Muscle of leg (tissue), 11 donors: ENCODE results near the gene ARL15. TPM values are rescaled to one million over a fixed set of nuclear protein-coding genes. Genes with fewer than 3 reads are reported as not detected.

Source experiments
- DNase-seq: peaks from one replicate; pipeline ENCODE4 v3.0.0; 2013
- H3K27ac ChIP-seq: one replicate; pipeline ENCODE4 v1.5.1; 2013; ENCODE audit warnings: mild to moderate bottlenecking, low read length, control low read depth
- H3K27me3 ChIP-seq: one replicate; pipeline ENCODE4 v1.6.1; 2013; ENCODE audit warnings: low read length; ENCODE audit not compliant: control insufficient read depth, insufficient read depth
- H3K36me3 ChIP-seq: one replicate; pipeline ENCODE4 v1.6.1; 2013; ENCODE audit warnings: low read length; ENCODE audit not compliant: control insufficient read depth, insufficient read depth
- H3K4me1 ChIP-seq: one replicate; pipeline ENCODE4 v1.6.1; 2013; ENCODE audit warnings: low read length; ENCODE audit not compliant: control insufficient read depth, insufficient read depth
- H3K4me3 ChIP-seq: one replicate; pipeline ENCODE4 v1.5.1; 2013; ENCODE audit warnings: low read length, control low read depth
- H3K9me3 ChIP-seq: replicated peaks from 2 replicates; pipeline ENCODE4 v1.6.1; 2013; ENCODE audit warnings: low read depth, low read length; ENCODE audit not compliant: control insufficient read depth
- WGBS: methylation state at CpG from one replicate; pipeline ENCODE4 v1.1.5; 2013; ENCODE audit warnings: missing lambda C conversion rate; ENCODE audit not compliant: insufficient coverage; 5-methylcytosine and 5-hydroxymethylcytosine counted together
- polyA plus RNA-seq, 8 donors: library from polyadenylated mRNA; unstranded; fragments of 120-200 nt; gene quantifications; one replicate each; pipeline versions ENCODE4 v1.2.1 to v1.2.3, GENCODE V29; 2013; ENCODE audit warnings: inconsistent platforms in 1 of 8, low replicate concordance in 1 of 8; ENCODE audit not compliant: insufficient read length in 8 of 8, insufficient read depth in 1 of 8
- total RNA-seq: library from RNA; stranded (reverse); fragments of 120-200 nt; gene quantifications from one replicate; pipeline ENCODE4 v1.2.4, GENCODE V29; 2013

ARL15 gene
- total and polyA plus RNA-seq, 9 donors: 18.4 to 37.1 (median 23.8) TPM

DNA sequence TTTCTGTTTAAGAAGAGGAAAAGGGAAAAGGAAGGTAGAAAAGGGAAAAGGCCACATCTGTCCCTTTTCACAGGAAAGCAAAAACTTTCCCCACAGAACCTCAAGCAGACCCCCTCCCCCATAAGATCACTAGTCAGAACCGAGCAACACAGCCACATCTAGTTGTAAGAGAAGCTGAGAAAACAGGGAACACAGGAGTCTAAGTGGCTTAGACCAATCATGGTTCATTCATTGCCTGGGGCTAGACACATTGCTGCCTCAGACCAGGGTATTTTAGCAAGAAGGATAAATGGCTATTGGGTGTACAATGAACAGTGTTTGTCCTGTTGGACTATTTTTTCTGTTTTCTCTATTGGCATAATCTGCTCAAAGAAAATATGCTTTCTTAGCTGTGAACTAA is 98.0 kb downstream of the ARL15 start:
- Histone ChIP-seq H3K27ac (no peak overlapping the region), H3K4me1 (no peaks in the 10 kb centered on the region), H3K36me3 (no peaks in the 10 kb centered on the region), H3K9me3 (no peaks in the 10 kb centered on the region), H3K4me3 (no peak overlapping the region), H3K27me3 (no peaks in the 10 kb centered on the region)
- WGBS: no CpG with 5 or more reads among the region's 1 CpG
- no peak for DNase-seq

DNA sequence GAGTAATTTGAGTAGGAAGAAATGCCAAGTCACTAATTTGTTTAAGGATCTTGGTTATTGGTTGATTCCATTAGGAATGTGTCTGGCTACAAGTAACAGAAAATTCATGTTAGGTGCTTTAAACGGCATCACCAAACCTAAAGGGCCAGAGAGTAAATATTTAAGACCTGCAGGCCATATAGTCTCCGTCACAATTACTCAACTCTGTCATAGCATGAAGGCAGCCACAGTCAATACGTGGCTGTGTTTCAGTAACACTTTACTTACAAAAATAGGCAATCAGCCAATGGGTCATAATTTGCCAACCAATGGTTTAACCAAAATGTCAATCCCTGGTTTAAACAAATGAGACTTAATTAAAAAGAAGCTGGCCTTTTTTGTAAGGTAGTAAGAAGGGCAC is 98.5 kb downstream of the ARL15 start:
- no peak overlapping the region for H3K4me3 ChIP-seq
- no peaks in the 10 kb centered on the region for H3K27me3 ChIP-seq
- no peak overlapping the region for H3K27ac ChIP-seq
- H3K36me3 ChIP-seq: no peaks in the 10 kb centered on the region
- no peaks in the 10 kb centered on the region for H3K9me3 ChIP-seq
- no peaks in the 10 kb centered on the region for H3K4me1 ChIP-seq
- no peak for DNase-seq
- WGBS: no CpG with 5 or more reads among the region's 3 CpGs

DNA sequence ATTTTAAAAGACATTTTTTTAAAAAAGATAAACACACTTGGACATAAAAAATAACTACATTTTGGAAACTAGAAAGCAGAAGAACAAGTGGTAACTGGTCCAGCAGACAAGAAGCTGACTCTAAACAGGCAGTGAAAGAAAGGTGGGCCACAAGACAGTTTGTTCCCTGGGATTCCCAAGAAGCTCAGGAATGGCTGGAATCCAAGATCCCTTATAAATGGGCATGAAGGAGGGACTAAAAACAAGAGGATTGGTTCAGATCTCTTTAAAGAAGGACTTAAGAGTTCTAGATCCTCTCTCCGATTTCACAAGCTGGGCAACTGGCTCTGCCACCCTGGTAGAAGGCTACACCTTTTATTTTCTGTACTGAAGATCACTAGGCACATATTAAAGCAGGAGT is 102.8 kb downstream of the ARL15 start:
- no peaks in the 10 kb centered on the region for H3K36me3 ChIP-seq

GRCh38 chr5:54206580-54207229 is 103.7 kb downstream of the ARL15 start:
- peaks cover 4% of the 10 kb centered on the region for H3K9me3 ChIP-seq
- H3K4me1 ChIP-seq: no peaks in the 10 kb centered on the region
- H3K36me3 ChIP-seq: no peaks in the 10 kb centered on the region
- 83% methylated on average over 1 of the region's 7 CpGs for WGBS
- H3K4me3 ChIP-seq: no peak overlapping the region
- no peaks in the 10 kb centered on the region for H3K27me3 ChIP-seq
- H3K27ac ChIP-seq: no peak overlapping the region
- no peak for DNase-seq

More for the DNA sequence above, 102.8 kb downstream of the ARL15 start:
- Histone ChIP-seq H3K4me3 (no peak overlapping the region), H3K27me3 (no peaks in the 10 kb centered on the region), H3K9me3 (no peaks in the 10 kb centered on the region), H3K4me1 (no peaks in the 10 kb centered on the region), H3K27ac (no peak overlapping the region)
- no CpG with 5 or more reads among the region's 1 CpG for WGBS
- DNase-seq: no peak

DNA sequence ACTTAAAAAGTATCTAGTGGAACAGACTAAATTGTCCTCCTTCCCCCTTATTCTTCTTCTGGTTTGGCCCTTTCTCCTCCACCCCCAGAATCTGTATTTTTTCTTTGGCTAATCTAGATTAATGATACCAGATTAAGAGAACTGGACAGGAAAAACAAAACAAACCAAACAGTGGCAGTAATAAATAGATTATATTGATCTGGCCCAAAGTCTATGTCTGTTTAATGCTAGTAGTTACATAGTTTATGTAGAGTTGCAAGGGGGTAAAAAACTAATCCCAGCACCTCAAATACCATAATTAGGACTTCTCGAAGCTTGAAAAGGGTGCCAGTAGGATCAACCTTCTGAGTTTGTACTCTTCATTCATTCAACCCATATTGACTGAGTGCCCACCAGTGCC is 104.5 kb downstream of the ARL15 start:
- no peak for DNase-seq
- WGBS: no CpG with 5 or more reads among the region's 1 CpG
- H3K9me3 ChIP-seq: peaks cover 4% of the 10 kb centered on the region

GRCh38 chr5:54205453-54205852 is 104.9 kb downstream of the ARL15 start:
- DNase-seq: no peak
- H3K9me3 ChIP-seq: peaks cover 4% of the 10 kb centered on the region
- no peaks in the 10 kb centered on the region for H3K4me1 ChIP-seq
- WGBS: no CpG with 5 or more reads among the region's 4 CpGs
- no peaks in the 10 kb centered on the region for H3K27me3 ChIP-seq
- H3K36me3 ChIP-seq: no peaks in the 10 kb centered on the region
- no peak overlapping the region for H3K27ac ChIP-seq
- H3K4me3 ChIP-seq: no peak overlapping the region

More for the DNA sequence above, 104.5 kb downstream of the ARL15 start:
- Histone ChIP-seq H3K36me3 (no peaks in the 10 kb centered on the region), H3K4me3 (no peak overlapping the region), H3K4me1 (no peaks in the 10 kb centered on the region), H3K27ac (no peak overlapping the region), H3K27me3 (no peaks in the 10 kb centered on the region)

GRCh38 chr5:54197018-54197417 is 113.4 kb downstream of the ARL15 start:
- H3K9me3 ChIP-seq: peaks cover under 1% of the 10 kb centered on the region
- no peaks in the 10 kb centered on the region for H3K4me1 ChIP-seq
- DNase-seq: no peak
- no peak overlapping the region for H3K4me3 ChIP-seq
- H3K27ac ChIP-seq: no peak overlapping the region
- H3K27me3 ChIP-seq: no peaks in the 10 kb centered on the region
- no peaks in the 10 kb centered on the region for H3K36me3 ChIP-seq

GRCh38 chr5:54195701-54196100 is 114.7 kb downstream of the ARL15 start:
- Histone ChIP-seq H3K27me3 (no peaks in the 10 kb centered on the region), H3K36me3 (no peaks in the 10 kb centered on the region), H3K9me3 (no peaks in the 10 kb centered on the region), H3K4me3 (no peak overlapping the region), H3K4me1 (no peaks in the 10 kb centered on the region), H3K27ac (no peak overlapping the region)
- no peak for DNase-seq

- no CpG with 5 or more reads among the region's 2 CpGs for WGBS
- peak; percentile 85 for DNase-seq
Observed at GRCh38 chr5:54194318-54194717, 116.1 kb downstream of the ARL15 start.

GRCh38 chr5:54187694-54188093 is 122.7 kb downstream of the ARL15 start:
- H3K9me3 ChIP-seq: no peaks in the 10 kb centered on the region
- no peaks in the 10 kb centered on the region for H3K27me3 ChIP-seq
- H3K4me1 ChIP-seq: no peaks in the 10 kb centered on the region
- H3K27ac ChIP-seq: no peak overlapping the region
- no peaks in the 10 kb centered on the region for H3K36me3 ChIP-seq
- H3K4me3 ChIP-seq: no peak overlapping the region
- DNase-seq: no peak

More at GRCh38 chr5:54194318-54194717, 116.1 kb downstream of the ARL15 start:
- Histone ChIP-seq H3K27me3 (no peaks in the 10 kb centered on the region), H3K4me3 (no peak overlapping the region), H3K4me1 (no peaks in the 10 kb centered on the region), H3K9me3 (no peaks in the 10 kb centered on the region), H3K27ac (no peak overlapping the region), H3K36me3 (no peaks in the 10 kb centered on the region)

DNA sequence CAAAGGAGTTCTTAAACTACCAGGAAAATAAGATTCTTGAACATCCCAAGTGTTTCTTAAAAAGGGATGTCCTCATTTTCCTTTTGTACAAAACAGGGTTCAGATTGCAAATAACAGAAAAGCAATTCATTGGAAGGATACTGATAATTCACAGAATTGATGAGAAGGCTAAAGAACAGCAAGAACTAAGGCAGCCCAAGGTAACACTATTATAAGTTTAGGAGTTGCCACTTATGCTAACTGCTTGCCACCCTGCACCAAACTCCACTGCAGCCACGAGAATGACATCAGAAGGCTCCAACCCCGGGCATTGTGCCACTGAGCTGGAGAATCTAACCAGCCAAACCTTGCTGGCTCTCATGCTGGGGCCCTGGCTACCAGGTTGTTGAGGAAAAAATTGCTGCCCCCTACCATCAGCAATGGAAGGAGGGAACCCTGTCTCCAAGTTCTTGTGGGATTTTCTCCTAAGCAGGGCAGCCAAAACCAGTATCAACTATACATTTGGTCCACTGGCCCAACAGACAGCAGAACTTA is 123.4 kb downstream of the ARL15 start:
- Histone ChIP-seq H3K36me3 (no peaks in the 10 kb centered on the region), H3K4me3 (no peak overlapping the region), H3K9me3 (no peaks in the 10 kb centered on the region), H3K4me1 (no peaks in the 10 kb centered on the region), H3K27ac (no peak overlapping the region), H3K27me3 (no peaks in the 10 kb centered on the region)
- DNase-seq: no peak
- 83% methylated on average over 2 of the region's 2 CpGs for WGBS
